GM20000 (cell line): Measurements from ENCODE around the gene LZTS2.
"Not testable (repeated sequence)": the region's sequence is repeated elsewhere in the genome, so short reads cannot be mapped to it uniquely, and the experiment has no call there.

ENCODE experiments used
- DNase-seq: peaks from one replicate; pipeline ENCODE4 v3.0.0; 2012; ENCODE audit warnings: low spot score
- TF ChIP-seq, protein P1 (sequence below): IDR thresholded peaks from 2 replicates; pipeline ENCODE4 v1.5.1; 2012; ENCODE audit warnings: mild to moderate bottlenecking, control low read depth; ENCODE audit errors: extremely low read depth, missing control alignments

The LZTS2 gene

DNA sequence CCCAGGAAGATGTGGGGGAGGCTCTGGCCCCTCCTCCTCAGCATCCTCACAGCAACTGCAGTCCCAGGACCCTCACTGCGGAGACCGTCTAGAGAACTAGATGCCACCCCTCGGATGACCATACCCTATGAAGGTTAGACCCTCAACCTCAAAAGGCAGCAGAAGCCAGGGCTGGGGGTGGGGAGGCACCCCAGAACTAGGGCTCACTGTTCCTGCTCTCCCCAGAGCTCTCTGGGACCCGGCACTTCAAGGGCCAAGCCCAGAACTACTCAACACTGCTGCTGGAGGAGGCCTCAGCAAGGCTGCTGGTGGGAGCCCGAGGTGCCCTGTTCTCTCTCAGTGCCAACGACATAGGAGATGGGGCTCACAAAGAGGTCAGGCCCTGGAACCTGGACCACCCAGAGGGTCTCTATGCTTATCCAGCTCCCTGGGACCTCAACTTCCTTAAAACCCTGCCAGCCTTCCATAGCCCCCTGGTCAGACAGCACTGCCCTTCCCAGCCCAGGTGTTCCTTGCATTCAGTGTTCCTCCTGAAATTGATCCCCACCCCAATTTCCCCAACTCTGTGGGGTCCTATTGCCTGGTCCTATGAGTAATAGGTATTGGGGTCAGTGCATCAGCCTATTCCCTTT is 26.6 kb upstream of the LZTS2 start:
- TF ChIP-seq, protein P1, sequence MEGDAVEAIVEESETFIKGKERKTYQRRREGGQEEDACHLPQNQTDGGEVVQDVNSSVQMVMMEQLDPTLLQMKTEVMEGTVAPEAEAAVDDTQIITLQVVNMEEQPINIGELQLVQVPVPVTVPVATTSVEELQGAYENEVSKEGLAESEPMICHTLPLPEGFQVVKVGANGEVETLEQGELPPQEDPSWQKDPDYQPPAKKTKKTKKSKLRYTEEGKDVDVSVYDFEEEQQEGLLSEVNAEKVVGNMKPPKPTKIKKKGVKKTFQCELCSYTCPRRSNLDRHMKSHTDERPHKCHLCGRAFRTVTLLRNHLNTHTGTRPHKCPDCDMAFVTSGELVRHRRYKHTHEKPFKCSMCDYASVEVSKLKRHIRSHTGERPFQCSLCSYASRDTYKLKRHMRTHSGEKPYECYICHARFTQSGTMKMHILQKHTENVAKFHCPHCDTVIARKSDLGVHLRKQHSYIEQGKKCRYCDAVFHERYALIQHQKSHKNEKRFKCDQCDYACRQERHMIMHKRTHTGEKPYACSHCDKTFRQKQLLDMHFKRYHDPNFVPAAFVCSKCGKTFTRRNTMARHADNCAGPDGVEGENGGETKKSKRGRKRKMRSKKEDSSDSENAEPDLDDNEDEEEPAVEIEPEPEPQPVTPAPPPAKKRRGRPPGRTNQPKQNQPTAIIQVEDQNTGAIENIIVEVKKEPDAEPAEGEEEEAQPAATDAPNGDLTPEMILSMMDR = no peak
- DNase-seq = no peak

DNA sequence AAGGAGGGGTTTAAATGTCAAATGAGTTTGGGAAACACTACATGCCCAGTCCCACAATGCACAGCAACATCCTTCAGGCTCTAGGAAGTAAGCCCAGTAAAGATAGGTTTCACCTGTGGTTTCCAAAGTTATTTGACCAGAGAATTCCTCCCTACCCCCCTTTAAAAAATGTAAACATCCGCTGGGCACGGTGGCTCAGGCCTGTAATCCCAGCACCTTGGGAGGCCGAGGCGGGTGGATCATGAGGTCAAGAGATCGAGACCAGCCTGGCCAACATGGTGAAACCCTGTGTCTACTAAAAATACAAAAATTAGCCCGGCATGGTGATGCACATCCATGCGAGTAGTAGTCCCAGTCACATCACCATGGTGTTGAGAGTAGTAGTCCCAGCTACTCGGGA is 24.2 kb upstream of the LZTS2 start:
- not testable (repeated sequence) for DNase-seq

DNA sequence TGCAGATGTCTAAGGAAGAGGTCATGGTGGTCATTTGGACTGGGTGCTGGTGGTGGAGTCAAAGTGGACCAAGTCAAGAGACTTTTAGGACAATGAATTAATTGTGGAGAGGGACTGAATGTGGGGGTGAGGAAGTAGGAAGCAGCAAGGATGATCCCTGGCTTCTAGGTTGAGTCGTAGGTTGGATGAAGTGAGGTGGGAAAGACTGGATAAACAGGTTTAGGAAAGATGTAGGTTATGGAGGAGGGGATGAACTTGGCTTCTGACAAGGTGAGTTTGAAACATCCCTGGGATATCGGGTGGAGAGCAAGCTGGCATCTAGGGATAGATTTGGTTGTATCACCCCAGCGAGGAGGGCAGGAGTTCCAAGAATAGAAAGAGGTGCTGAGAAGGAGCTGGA is 22.7 kb upstream of the LZTS2 start:
- DNase-seq = no peak
- TF ChIP-seq, protein P1 = no peak

DNA sequence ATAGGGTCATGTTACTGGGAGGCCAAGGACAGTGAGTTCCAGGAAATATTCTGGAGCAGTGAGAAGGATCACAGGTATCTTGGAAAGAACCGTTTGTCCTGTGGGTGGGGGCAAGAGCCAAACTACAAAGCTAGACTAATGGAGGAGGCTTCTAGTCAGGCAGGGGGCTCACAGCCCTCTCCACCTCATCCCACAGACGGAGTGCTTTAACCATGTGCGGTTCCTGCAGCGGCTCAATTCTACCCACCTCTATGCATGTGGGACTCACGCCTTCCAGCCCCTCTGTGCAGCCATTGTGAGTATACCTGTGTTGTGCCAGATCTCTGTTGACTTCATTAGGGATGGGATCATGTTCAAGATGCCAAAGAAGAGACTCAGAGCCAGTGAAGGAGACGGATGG is 22.2 kb upstream of the LZTS2 start:
- TF ChIP-seq, protein P1 = no peak
- DNase-seq = no peak

DNA sequence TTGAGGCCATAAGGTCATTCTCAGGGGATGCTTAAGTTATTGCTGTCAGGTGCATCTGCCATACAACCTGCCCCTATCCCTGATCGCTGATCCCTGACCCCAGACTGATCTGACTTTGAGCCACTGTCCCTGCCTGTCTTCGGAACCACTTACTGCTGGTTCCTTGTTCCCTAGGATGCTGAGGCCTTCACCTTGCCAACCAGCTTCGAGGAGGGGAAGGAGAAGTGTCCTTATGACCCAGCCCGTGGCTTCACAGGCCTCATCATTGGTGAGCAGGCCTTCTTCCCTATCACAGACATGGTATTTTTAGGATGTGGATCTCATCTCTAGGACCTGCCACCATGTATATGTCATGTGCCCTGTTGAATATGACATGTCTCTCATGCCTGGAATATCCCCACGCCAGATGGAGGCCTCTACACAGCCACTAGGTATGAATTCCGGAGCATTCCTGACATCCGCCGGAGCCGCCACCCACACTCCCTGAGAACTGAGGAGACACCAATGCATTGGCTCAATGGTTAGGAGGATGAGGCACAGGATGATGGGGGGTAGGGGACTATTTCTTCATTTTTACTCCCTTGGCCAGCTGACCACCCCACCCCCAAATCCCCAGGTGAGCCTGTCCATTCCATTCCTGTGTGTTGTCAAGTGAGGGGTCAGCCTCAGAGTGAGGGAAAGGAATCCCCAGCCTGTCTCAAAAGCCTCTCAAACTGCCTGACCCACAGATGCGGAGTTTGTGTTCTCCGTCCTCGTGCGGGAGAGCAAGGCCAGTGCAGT is 21.3 kb upstream of the LZTS2 start:
- TF ChIP-seq, protein P1 = no peak
- no peak for DNase-seq

DNA sequence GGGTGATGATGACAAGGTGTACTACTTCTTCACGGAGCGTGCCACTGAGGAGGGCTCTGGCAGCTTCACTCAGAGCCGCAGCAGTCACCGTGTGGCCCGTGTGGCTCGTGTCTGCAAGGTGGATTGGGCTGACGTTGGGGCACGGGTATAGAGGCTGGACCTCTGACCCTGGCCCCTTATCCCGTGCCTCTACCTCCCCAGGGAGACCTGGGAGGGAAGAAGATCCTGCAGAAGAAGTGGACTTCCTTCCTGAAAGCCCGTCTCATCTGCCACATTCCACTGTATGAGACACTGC is 20.8 kb upstream of the LZTS2 start:
- DNase-seq = no peak

DNA sequence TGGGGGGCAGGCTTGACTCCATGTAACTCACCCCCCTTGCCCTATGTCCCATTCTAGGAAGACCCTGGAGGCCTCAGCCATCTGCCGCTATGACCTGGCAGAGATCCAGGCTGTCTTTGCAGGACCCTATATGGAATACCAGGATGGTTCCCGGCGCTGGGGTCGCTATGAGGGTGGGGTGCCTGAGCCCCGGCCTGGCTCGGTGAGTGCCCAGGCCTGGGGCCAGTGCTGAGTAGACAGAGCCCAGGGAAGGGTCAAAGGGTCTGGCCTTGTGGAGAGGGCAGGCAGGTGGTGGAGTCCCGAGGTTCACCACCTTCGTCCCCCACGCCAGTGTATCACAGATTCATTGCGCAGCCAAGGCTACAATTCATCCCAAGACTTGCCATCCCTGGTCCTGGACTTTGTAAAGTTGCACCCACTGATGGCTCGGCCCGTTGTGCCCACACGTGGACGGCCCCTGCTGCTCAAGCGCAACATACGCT is 19.8 kb upstream of the LZTS2 start:
- TF ChIP-seq, protein P1 = no peak

More for the DNA sequence above, 20.8 kb upstream of the LZTS2 start:
- TF ChIP-seq, protein P1 = no peak

DNA sequence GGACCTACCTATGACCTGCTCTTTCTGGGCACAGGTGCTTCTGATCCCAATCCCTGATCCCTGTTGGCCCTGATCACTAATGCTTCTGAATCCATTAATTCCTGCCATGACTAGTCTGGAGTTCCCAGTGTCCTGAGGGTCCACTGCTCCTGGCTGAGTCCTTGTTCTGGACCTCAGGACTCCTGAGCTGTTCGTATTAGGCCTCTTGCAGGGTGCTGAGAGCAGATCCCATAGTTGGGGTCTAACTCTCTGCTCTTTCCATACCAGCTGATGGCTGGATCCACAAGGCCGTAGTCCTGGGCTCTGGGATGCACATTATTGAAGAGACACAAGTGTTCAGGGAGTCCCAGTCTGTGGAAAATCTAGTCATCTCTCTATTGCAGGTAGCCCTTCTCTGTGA is 19.3 kb upstream of the LZTS2 start:
- no peak for DNase-seq
- TF ChIP-seq, protein P1 = no peak

More for the DNA sequence above, 19.8 kb upstream of the LZTS2 start:
- no peak for DNase-seq
